Stimulated activated CD8-positive, alpha-beta memory T cell treated with anti-CD3 and anti-CD28 coated beads, Interleukin-7, amount 100 ng/mL, for 48 hours (primary cell): ENCODE measurements around the gene OBSCN.

ENCODE experiments used
- DNase-seq, 2 donors: peaks; one replicate each; pipeline ENCODE4 v3.0.0-alpha.2; 2020; ENCODE audit warnings: low read depth in 1 of 2; ENCODE audit errors: extremely low read depth in 1 of 2

OBSCN gene

GRCh38 chr1:228337711-228338520 lies 130.1 kb downstream of the OBSCN start:
- DNase-seq: no peak

DNA sequence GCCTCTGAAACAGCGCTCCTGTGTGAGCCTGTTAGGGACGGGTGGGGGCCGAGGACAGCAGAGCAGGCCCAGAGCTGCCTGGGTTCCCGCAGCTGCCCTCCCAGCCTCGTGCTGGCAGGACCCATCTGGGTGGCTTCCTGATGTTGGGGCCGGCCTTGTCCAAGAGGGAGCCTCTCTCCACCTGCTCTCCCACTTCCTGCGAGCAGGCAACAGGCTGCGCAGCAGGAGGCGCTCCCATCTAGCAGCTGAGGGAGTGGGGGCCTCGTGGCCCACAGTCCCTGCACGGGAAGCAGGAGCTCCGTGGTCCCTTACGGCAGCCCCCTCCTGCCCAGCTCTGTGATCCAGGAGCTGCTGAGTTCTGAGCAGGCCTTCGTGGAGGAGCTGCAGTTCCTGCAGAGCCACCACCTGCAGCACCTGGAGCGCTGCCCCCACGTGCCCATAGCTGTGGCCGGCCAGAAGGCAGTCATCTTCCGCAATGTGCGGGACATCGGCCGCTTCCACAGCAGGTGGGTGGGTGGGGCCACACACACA lies 130.7 kb downstream of the OBSCN start:
- no peak for DNase-seq

DNA sequence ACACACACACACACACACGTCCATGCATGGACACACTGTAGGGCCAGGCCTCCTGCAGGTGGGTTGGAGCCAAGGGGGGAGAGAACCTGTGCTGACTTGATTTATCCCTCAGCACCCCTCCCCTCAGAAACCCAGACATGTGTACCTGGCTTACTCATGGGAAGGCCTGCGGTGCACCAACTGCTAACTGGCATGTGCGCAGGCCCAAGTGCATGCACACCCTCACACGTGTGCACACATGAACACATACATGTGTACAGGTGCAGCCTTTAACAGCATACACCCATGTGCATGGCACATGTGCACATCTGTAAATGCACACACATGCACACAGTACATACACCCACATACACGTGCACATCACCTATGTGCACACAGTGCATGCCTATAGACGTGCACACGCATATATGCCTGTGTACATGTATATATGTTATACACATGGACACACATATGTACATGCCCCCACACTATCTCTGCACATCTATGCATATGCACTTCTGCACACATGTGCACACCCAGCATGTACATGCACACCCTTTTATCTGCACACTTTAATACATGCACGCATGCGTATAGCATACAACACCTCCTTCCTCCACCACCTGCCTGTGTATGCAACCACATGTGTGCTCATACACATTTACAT lies 131.3 kb downstream of the OBSCN start:
- DNase-seq: no peak

- no peak for DNase-seq
These were observed 132.2 kb downstream of the OBSCN start for GRCh38 chr1:228339766-228340685.

- DNase-seq: no peak
These were observed 133.0 kb downstream of the OBSCN start for GRCh38 chr1:228340686-228341449.

- DNase-seq: no peak
These were observed 133.6 kb downstream of the OBSCN start for GRCh38 chr1:228341450-228341813.

GRCh38 chr1:228341814-228342626 lies 134.2 kb downstream of the OBSCN start:
- no peak for DNase-seq

GRCh38 chr1:228342627-228343190 lies 134.9 kb downstream of the OBSCN start:
- DNase-seq: no peak

DNA sequence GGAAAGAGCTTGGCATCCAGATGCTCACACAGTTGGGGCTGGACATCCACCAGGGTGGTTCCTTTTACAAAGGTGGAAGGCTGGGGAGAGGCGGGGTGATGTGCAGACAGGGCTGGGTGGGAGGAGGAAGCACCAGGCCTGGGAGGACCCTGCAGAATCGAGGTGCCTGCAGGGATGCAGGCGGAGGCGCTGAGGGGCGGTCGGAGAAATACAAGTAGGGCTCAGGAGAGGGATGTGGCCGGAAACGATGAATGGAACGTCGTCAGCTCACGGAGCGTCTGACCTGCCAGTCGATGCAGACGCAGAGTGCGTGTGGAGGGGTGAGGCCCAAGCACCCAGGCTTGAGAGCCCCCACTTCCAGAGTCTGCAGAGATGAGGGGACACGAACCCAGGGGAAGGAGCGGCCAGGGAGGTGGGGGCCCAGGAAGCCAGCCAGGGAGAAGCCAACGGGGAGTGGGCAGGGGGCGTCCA lies 135.4 kb downstream of the OBSCN start:
- DNase-seq: no peak

DNA sequence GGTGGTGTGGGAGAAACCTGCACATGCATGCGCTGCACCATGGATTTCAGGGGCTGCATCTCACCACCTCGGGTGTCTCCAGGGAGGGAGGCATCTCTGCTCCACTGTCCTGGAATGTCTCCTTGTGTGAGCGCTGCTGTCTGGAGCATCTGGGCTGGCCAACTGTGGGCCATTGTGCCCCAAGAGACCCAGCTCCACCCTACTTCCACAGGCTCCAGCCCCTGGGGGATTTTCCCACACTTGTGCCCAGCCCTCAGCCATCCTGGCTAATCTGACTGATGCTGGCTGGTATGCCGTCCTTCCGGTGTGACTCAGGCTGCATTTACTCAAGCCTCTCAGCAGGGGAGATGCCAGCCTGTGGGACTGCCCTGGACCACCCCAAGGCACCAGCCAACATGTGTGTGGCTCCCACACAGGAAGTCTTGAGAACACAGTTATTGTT lies 136.8 kb downstream of the OBSCN start:
- no peak for DNase-seq

GRCh38 chr1:228345201-228345930 lies 137.5 kb downstream of the OBSCN start:
- no peak for DNase-seq

- DNase-seq: no peak
These were observed 138.9 kb downstream of the OBSCN start for GRCh38 chr1:228346731-228347130.

DNA sequence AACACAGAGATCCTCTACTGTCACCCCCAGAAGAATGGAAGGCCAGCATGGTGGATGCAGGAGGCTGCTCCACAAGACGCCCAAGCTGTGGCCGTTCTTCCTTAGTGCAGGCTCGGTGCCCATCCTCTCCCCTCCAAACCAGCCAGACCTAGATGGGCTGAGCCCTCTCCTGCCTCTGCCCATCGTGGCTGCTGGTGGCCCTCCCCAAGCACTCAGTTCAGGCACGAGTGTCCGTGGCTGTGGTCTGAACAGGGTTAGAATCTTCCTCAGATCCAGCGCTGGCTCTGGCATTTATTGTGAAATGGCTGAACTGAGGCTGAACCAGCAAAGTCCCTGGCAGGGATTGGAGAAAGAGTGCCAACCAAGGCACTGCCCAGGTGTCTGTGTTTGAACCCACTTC lies 139.3 kb downstream of the OBSCN start:
- no peak for DNase-seq

DNA sequence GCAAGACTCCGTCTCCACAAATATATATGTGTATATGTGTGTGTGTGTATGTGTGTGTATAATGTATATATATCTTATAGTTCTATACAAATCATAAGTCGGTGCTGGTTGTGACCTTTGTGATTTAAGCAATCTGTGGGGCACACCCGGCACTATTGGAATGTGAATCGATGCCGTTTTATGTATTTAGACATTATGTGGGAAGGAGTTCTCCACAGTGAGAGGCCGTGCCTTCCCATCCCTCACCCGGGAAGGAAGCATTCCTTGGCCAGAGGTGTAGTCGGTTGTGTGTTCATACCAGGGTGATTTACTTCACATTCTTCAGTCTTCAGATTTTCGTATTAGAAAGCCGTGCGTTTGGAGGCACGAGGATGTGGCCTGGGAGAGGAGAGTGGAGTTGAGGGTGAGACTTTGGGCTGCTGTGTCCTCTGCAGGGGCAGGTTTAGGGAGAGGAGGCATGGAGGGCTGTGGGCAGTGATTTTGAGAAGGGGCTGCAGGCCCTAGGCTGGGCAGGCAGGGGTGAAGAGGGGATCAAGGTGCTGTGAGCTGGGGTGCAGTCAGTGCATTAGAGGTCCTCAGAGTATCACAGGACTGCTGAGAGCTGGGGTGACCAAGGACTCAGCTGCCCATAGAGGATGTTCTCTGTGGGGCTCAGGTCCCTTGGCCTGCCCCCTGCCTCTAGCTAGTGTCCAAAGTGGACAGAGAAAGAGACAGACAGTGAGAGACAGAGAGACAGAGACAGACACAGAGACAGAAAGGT lies 141.0 kb downstream of the OBSCN start:
- no peak for DNase-seq

- no peak for DNase-seq
These were observed 141.9 kb downstream of the OBSCN start for GRCh38 chr1:228349701-228350171.

GRCh38 chr1:228350179-228350742 lies 142.4 kb downstream of the OBSCN start:
- DNase-seq: no peak
